ENCODE measurements around the gene SETX. TPM values are rescaled to one million over a fixed set of nuclear protein-coding genes. Genes with fewer than 3 reads are reported as not detected.

SETX gene
- total and polyA plus RNA-seq, 2 of the 13 experiments (the other 11 are each of a cell fraction or from before 2014, with no cell fraction given) = 13.2 to 39.0 TPM

DNA sequence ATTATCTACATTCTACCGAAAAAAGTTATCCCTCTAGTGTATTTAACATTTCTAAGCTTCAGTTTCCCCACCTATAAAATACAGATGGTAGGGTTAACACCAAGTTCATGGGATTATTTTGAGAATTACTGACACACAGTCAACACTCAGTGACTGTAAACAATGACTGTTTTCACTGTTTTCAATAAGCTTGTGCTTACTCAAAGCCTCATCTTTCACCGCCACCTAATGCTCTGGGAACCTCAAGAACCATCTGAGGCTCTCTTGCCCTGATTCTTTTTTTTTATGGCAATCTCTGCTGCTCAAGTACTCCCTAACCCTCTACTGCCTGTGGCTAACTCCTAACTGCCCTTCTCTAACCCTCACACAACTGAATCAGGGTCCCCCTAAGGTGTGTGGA is 59.6 kb downstream of the SETX start:
- H2AFZ ChIP-seq (ENCODE audit: low read length) = no peak overlapping the region
- ChIA-PET POLR2A (no interaction called here), CTCF (ENCODE audit: low intra/inter-chr PET ratio, low total read pairs) (no interaction called here)
- TF ChIP-seq TP53 (CRISPR knock-in tag; conservative IDR thresholded peaks at IDR 0.05) (no peak), SP5 (CRISPR knock-in tag; IDR thresholded peaks at IDR 0.05; ENCODE audit: borderline replicate concordance, low read depth) (no peak), ZNF263 (CRISPR knock-in tag; IDR thresholded peaks at IDR 0.05) (no peak), ZNF546 (CRISPR knock-in tag; conservative IDR thresholded peaks at IDR 0.05) (no peak), MLX (CRISPR knock-in tag; IDR thresholded peaks at IDR 0.05) (no peak), EED (CRISPR knock-in tag; IDR thresholded peaks at IDR 0.05) (no peak), PRDM15 (CRISPR knock-in tag; IDR thresholded peaks at IDR 0.05) (no peak)
- TF ChIP-seq, protein P1, sequence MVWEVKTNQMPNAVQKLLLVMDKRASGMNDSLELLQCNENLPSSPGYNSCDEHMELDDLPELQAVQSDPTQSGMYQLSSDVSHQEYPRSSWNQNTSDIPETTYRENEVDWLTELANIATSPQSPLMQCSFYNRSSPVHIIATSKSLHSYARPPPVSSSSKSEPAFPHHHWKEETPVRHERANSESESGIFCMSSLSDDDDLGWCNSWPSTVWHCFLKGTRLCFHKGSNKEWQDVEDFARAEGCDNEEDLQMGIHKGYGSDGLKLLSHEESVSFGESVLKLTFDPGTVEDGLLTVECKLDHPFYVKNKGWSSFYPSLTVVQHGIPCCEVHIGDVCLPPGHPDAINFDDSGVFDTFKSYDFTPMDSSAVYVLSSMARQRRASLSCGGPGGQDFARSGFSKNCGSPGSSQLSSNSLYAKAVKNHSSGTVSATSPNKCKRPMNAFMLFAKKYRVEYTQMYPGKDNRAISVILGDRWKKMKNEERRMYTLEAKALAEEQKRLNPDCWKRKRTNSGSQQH (CRISPR knock-in tag; IDR thresholded peaks at IDR 0.05; ENCODE audit: low read depth) = no peak
- WGBS (ENCODE audit: low lambda C conversion rate) = 100% methylated on average over 2 of the region's 2 CpGs
- ATAC-seq = no peak
- no peaks in the 10 kb centered on the region for H3K4me1 ChIP-seq (ENCODE audit: insufficient read depth, low read length)
- H3K9ac ChIP-seq (ENCODE audit: insufficient read depth, low read depth, low read length) = no peak overlapping the region
- no peaks in the 10 kb centered on the region for H3K9me3 ChIP-seq (ENCODE audit: low read length)
- in situ Hi-C loops (cut with HindIII; ENCODE audit: extremely low pct_ligation_motif_present, low pct_unique_long_range_greater_than_20kb) = no loop called here
- H3K4me2 ChIP-seq (ENCODE audit: low read depth, low read length) = no peak overlapping the region
- H3K79me2 ChIP-seq (ENCODE audit: insufficient read depth, low read length) = no peaks in the 10 kb centered on the region
- no TSS peak for BruUV-seq (replicated peaks)
- H3K27ac ChIP-seq (ENCODE audit: extremely low read length, insufficient read depth, low read length) = no peak overlapping the region
- H3K36me3 ChIP-seq (replicated peaks in 1 of 2; ENCODE audit: control insufficient read depth in 1 of 2, insufficient read depth in 2 of 2, low read length in 2 of 2) = peaks cover 24 to 68% of the 10 kb centered on the region in 2 experiments
- no peaks in the 10 kb centered on the region for H4K20me1 ChIP-seq (ENCODE audit: insufficient read depth, low read length)
- H3K4me3 ChIP-seq (replicated peaks in 1 of 3; ENCODE audit: insufficient read depth in 1 of 3, low read depth in 2 of 3, low read length in 3 of 3) = no peak overlapping the region
- FAIRE-seq = no peak
- no peak for DNase-seq (ENCODE audit: low spot score)
- intact Hi-C loops (cut with micrococcal nuclease; ENCODE audit: unreplicated experiment) = no loop called here
- H3K27me3 ChIP-seq (ENCODE audit: control insufficient read depth in 1 of 2, insufficient read depth in 2 of 2, low read length in 2 of 2) = no peaks in the 10 kb centered on the region
